AG09319 (cell line): ENCODE measurements around the gene CD74.

ENCODE experiments used
- DNase-seq: peaks from one replicate; pipeline ENCODE4 v3.0.0-alpha.2; 2010; ENCODE audit warnings: low read depth; ENCODE audit errors: extremely low read depth
- CTCF ChIP-seq: IDR thresholded peaks from 2 replicates; pipeline ENCODE4 v1.5.1; 2011; ENCODE audit warnings: low read depth, mild to moderate bottlenecking, inconsistent platforms, low read length, moderate library complexity

CD74 gene

GRCh38 chr5:150361301-150361700, 51.4 kb downstream of the CD74 start:
- no peak for TF ChIP-seq CTCF
- no peak for DNase-seq

DNA sequence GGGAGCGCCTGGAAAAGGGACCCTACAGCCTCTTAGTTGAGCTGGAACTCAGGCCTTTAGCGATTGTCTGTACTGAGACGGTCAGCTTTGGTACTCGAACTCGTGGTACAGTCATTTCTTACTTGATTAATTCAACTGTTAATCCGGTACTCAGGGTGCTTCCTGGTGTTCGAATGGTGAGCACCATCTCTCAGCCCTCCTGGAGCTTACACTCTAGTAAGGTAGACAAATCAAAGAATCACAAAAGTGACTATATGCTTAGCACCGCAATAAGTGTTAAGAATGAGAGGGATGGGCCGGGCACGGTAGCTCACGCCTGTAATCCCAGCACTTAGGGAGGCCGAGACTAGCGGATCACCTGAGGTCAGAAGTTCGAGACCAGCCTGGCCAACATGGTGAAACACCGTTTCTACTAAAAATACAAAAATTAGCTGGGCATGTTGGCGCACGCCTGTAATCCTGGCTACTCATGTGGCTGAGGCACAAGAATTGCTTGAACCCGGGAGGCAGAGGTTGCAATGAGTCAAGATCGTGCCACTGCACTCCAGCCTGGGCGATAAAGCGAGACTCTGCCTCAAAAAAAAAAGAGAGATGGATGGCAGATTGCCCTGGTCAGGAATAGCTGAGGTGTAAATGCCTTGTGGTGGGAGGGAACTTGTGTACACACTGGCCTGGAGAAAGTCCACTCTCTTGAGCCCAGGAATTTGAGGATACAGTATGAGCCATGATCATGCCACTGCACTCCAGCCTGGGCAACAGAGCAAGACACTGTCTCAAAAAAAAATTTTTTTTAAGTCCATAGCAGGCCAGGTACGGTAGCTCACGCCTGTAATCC, 54.2 kb downstream of the CD74 start:
- DNase-seq: no peak
- no peak for TF ChIP-seq CTCF

DNA sequence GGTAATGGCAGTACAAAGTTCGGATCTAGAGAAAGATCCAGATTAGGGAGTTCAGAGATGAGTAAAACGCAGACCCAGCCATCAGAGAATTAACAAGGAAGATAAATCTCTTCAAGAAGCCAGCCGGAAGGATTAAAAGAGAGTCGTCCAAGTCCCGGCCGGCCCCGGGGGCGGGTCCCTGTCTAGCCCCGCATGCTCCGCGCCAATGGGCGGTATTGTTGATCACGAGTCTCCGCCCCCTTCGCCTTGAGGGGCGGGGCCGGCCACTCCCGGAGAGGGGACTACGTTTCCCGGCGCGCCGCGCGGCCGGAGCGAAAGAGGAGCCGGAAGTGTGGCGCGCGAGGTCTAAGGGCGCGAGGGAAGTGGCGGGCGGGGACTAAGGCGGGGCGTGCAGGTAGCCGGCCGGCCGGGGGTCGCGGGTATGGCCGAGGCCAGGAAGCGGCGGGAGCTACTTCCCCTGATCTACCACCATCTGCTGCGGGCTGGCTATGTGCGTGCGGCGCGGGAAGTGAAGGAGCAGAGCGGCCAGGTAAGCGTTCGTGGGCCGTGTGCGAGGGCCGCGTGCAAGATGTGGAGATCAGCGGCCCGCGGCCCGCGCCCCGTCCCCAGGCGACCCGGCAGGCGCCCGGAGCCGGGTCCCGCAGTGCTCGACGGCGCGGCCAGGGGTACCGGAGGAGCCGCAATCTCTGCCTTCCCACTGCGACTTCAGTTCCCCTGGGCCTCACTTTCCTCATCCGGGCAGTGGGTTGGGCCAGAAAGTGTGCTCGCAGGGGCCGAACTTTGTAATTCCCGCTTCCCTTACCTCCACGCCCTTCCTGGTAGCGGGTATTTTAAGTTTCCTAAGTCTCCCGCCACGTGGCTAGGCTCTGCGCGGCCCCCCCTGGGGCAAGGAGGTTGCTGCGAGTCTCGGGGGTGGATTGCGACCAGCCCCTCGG, 55.1 kb downstream of the CD74 start, which contains the start of gene TCOF1:
TSS of gene TCOF1 (plus strand) at position 372 of the 935 bp plus-strand sequence. CDS start at position 422, 50 bp downstream.
- DNase-seq: peak; percentile 73
- no peak for TF ChIP-seq CTCF

DNA sequence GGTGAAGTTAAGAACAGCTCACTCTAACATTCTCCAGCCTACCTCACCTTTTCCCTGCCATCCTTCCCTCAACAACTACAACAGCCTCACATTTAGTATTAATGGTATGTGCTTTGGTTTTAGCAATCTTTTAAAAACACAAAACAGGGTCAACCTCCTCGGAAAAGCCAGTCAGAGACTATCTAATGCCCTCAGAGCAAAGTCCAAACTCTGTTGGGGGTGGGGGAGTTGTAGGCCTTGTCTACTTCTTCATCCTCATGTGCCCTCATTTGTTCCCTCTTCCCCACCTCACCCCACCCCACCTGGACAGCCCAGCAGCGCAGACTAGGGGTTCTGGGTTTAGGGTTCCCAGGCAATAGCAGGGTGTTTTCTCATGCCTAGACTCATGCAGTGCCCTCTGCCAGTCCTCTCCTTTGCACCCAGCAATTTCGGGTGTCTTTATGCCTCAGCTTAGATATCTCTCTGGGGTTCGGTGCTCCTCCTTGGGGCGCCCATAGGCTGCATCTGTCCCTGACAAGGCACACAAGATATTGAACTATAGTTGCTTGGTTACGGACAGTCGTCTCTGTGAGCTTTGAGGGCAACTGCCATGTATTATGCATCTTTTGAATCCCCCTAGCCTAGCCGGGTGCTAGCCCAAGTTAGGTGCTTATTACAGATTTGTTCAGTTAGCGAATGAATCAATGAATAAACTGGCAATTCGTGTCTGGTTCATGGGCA, 56.0 kb downstream of the CD74 start:
- DNase-seq: no peak
- no peak for TF ChIP-seq CTCF

DNA sequence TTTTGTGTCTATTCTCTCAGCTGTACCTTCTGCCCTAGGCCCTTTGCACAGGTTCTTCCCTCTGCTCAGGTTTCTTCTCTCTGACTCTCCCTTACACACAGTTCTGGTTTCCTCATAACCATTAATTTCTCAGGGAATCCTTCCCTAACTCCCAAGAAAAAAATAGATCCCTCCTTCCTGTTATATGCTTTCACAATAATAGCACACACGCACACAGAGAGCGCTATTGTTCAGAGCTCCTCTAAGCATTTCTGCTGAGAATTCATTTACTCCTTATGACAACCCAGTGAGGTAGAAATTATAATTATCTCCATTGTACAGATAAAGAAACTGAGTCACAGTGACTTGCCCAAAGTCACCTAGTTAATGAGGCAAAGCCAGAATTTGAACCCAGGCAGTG, 56.9 kb downstream of the CD74 start:
- no peak for TF ChIP-seq CTCF
- no peak for DNase-seq

- TF ChIP-seq CTCF: peak; percentile 4; the same call in 1 of the 2 replicates
- no peak for DNase-seq
Measured at GRCh38 chr5:150353032-150353675, 59.6 kb downstream of the CD74 start.
